WTC11 (cell line): ENCODE results near the gene ALOX15B. TPM values are rescaled to one million over a fixed set of nuclear protein-coding genes. Genes with fewer than 3 reads are reported as not detected.

Experiments used
- ATAC-seq: fragments of 200-7000 bp; cut with Tn5 transposase; 2 replicates; pipeline ENCODE4 v1.10.0; 2021; ENCODE audit warnings: mild to moderate bottlenecking, moderate library complexity
- CTCF ChIA-PET: fragments of 300-600 bp; sonication (Branson Sonifier 250); formaldehyde crosslinking; loops from one replicate; lab custom pipeline; 2021; ENCODE audit warnings: antibody characterized with exemption; lab: Charles Lee
- POLR2A ChIA-PET: fragments of 350-600 bp; sonication (Branson Sonifier 250); formaldehyde crosslinking; loops from one replicate; lab custom pipeline; 2021; ENCODE audit warnings: antibody characterized with exemption; lab: Charles Lee
- DNase-seq: peaks from one replicate; pipeline ENCODE4 v3.0.0; 2021; ENCODE audit warnings: low spot score
- H3K27ac Mint-ChIP-seq: 2 replicates; pipeline ENCODE4 v1.8.0; 2021; ENCODE audit warnings: mixed read lengths
- H3K27me3 Mint-ChIP-seq: 2 replicates; pipeline ENCODE4 v1.8.0; 2021; ENCODE audit warnings: low read depth, mild to moderate bottlenecking, moderate library complexity, mixed read lengths
- H3K36me3 Mint-ChIP-seq: 2 replicates; pipeline ENCODE4 v1.8.0; 2021; ENCODE audit warnings: mixed read lengths
- H3K4me1 Mint-ChIP-seq: 2 replicates; pipeline ENCODE4 v1.8.0; 2022; ENCODE audit warnings: mixed read lengths
- H3K4me3 Mint-ChIP-seq: 2 replicates; pipeline ENCODE4 v1.8.0; 2021; ENCODE audit warnings: mild to moderate bottlenecking, moderate library complexity, mixed read lengths
- H3K9me3 Mint-ChIP-seq: 2 replicates; pipeline ENCODE4 v1.8.0; 2021; ENCODE audit warnings: mixed read lengths
- ATF1 ChIP-seq: sonication (generic); formaldehyde crosslinking; IDR thresholded peaks from 2 replicates; pipeline ENCODE4 v1.8.1; 2023; ENCODE audit warnings: mild to moderate bottlenecking, moderate library complexity, missing genetic modification reagents
- CBFB ChIP-seq: sonication (generic); formaldehyde crosslinking; IDR thresholded peaks from 2 replicates; pipeline ENCODE4 v1.8.1; 2022; ENCODE audit warnings: mild to moderate bottlenecking, low read depth, missing genetic modification reagents
- ELF4 ChIP-seq: sonication (generic); formaldehyde crosslinking; IDR thresholded peaks from 2 replicates; pipeline ENCODE4 v1.8.1; 2022; ENCODE audit warnings: low read depth, mild to moderate bottlenecking, moderate library complexity, missing genetic modification reagents
- FOXK1 ChIP-seq: sonication (generic); formaldehyde crosslinking; IDR thresholded peaks from 2 replicates; pipeline ENCODE4 v1.8.0; 2022; ENCODE audit warnings: mild to moderate bottlenecking, moderate library complexity, missing genetic modification reagents
- HMGXB4 ChIP-seq: sonication (generic); formaldehyde crosslinking; IDR thresholded peaks from 2 replicates; pipeline ENCODE4 v1.8.1; 2023; ENCODE audit warnings: mild to moderate bottlenecking, moderate library complexity, missing genetic modification reagents
- MAX ChIP-seq: sonication (generic); formaldehyde crosslinking; IDR thresholded peaks from 2 replicates; pipeline ENCODE4 v1.8.0; 2022; ENCODE audit warnings: mild to moderate bottlenecking, missing genetic modification reagents
- MYBL2 ChIP-seq: sonication (generic); formaldehyde crosslinking; IDR thresholded peaks from 2 replicates; pipeline ENCODE4 v1.8.1; 2023; ENCODE audit warnings: mild to moderate bottlenecking, moderate library complexity, missing genetic modification reagents
- NFATC4 ChIP-seq: fragments of 250-450 bp; sonication (Bioruptor Pico); IDR thresholded peaks from 2 replicates; pipeline ENCODE4 v1.9.0; 2021; ENCODE audit warnings: mild to moderate bottlenecking
- NFYB ChIP-seq: sonication (generic); formaldehyde crosslinking; conservative IDR thresholded peaks from 2 replicates; pipeline ENCODE4 v1.8.0; 2022; ENCODE audit warnings: low read depth, missing genetic modification reagents
- NR1H2 ChIP-seq: sonication (generic); formaldehyde crosslinking; IDR thresholded peaks from 2 replicates; pipeline ENCODE4 v1.9.0; 2021; ENCODE audit warnings: mild to moderate bottlenecking, moderate library complexity, missing genetic modification reagents
- OVOL2 ChIP-seq: fragments of 250-450 bp; sonication (Bioruptor Pico); IDR thresholded peaks from 2 replicates; pipeline ENCODE4 v1.9.0; 2021; ENCODE audit warnings: mild to moderate bottlenecking, borderline replicate concordance
- STAT6 ChIP-seq: sonication (generic); formaldehyde crosslinking; conservative IDR thresholded peaks from 2 replicates; pipeline ENCODE4 v1.8.1; 2023; ENCODE audit warnings: mild to moderate bottlenecking, low read depth, missing genetic modification reagents, moderate library complexity
- TP53 ChIP-seq: sonication (generic); formaldehyde crosslinking; IDR thresholded peaks from 2 replicates; pipeline ENCODE4 v1.8.1; 2023; ENCODE audit warnings: mild to moderate bottlenecking, missing genetic modification reagents
- ZBTB43 ChIP-seq: sonication (generic); formaldehyde crosslinking; IDR thresholded peaks from 2 replicates; pipeline ENCODE4 v1.8.1; 2023; ENCODE audit warnings: mild to moderate bottlenecking, missing genetic modification reagents
- ZNF263 ChIP-seq: sonication (generic); formaldehyde crosslinking; IDR thresholded peaks from 2 replicates; pipeline ENCODE4 v1.8.1; 2022; ENCODE audit warnings: low read depth, mild to moderate bottlenecking, moderate library complexity, missing genetic modification reagents
- ZNF425 ChIP-seq: fragments of 250-450 bp; sonication (Bioruptor Pico); conservative IDR thresholded peaks from 2 replicates; pipeline ENCODE4 v1.9.0; 2021; ENCODE audit warnings: mild to moderate bottlenecking
- ZNF532 ChIP-seq: fragments of 250-450 bp; sonication (Bioruptor Pico); IDR thresholded peaks from 2 replicates; pipeline ENCODE4 v1.9.0; 2021; ENCODE audit warnings: mild to moderate bottlenecking, borderline replicate concordance
- total RNA-seq: library from RNA; stranded (reverse); gene quantifications from 3 replicates; pipeline ENCODE4 v1.2.3, GENCODE V29; 2021
- TF ChIP-seq, protein P1 (sequence below): sonication (generic); formaldehyde crosslinking; IDR thresholded peaks from 2 replicates; pipeline ENCODE4 v1.8.0; 2023; ENCODE audit warnings: missing genetic modification reagents
- TF ChIP-seq, protein P2 (sequence below): sonication (generic); formaldehyde crosslinking; IDR thresholded peaks from 2 replicates; pipeline ENCODE4 v1.8.0; 2022; ENCODE audit warnings: mild to moderate bottlenecking, missing genetic modification reagents

Gene ALOX15B
- total RNA-seq, 1 experiment from 2014 or later, result 0.22 TPM

DNA sequence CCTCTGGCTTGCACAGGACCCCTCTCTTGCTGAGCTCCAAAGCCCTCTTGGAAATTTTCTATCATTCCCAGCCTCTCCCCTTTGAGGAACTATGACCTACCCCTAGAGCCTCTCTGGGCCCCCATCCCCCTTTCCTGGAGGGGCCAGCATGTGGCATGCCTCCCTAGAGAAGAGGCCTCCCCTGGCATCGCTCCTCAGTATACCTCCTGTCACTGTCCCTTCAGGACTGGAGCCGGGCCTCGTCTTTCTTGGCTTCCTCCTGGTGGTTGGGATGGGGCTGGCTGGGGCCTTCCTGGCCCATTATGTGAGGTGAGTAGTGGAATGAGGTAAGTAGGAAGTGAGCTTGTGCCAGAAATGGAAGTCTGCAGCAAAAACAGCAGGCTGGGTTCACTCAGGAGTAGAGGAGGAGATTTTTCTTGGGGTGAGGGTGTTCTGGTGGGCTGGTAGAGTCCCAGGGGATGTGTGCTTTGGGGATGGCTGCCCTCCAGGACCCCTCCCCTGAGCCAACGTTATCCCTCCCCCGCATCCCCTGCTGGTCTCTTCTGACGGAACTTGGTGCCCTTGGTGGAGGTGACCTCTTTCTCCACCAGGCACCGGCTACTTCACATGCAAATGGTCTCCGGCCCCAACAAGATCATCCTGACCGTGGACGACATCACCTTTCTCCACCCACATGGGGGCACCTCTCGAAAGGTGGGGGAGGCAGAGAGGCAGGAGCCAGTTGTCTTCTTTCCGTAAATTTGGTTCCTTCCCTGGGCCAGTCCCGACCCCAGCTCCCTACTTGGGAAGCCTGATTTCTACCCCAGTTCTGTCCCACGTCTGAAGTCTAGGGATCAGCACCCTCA lies 31.8 kb upstream of the ALOX15B start (continued):
- TF ChIP-seq ZNF532 (CRISPR knock-in tag) (no peak), ZNF263 (CRISPR knock-in tag) (no peak), MYBL2 (CRISPR knock-in tag) (no peak), HMGXB4 (CRISPR knock-in tag) (no peak), NR1H2 (CRISPR knock-in tag) (no peak), NFYB (CRISPR knock-in tag) (no peak), ZNF425 (no peak), NFATC4 (CRISPR knock-in tag) (no peak)
- TF ChIP-seq, protein P1, sequence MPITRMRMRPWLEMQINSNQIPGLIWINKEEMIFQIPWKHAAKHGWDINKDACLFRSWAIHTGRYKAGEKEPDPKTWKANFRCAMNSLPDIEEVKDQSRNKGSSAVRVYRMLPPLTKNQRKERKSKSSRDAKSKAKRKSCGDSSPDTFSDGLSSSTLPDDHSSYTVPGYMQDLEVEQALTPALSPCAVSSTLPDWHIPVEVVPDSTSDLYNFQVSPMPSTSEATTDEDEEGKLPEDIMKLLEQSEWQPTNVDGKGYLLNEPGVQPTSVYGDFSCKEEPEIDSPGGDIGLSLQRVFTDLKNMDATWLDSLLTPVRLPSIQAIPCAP (CRISPR knock-in tag), result no peak

DNA sequence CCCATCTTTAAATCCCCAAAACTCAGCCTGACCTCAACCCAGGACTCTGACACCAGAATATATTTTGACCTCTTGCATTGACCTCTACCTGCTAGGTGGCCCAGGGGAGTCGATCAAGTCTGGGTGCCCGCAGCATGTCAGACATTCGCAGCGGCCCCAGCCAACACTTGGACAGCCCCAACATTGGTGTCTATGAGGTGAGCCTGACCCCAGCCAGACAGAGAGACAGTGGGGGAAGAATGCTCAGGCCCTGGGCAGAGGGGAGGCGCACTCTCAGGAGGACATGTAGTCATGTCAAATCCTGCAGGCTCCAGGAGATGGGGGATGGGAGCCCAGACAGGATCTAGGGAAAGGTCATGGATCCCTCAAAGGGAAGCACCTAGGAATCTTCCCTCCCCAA lies 31.0 kb upstream of the ALOX15B start:
- no peak for DNase-seq
- no peak for ATAC-seq
- H3K36me3 Mint-ChIP-seq, result no peaks in the 10 kb centered on the region
- 0 out of 2 replicates have a peak, but pooled peaks cover 4% of the 10 kb centered on the region for H3K9me3 Mint-ChIP-seq
- H3K27me3 Mint-ChIP-seq, result peaks cover 43% of the 10 kb centered on the region
- CTCF ChIA-PET, result interaction anchor here (1.0 to 2.2 kb wide), 5 partner anchors 9 to 50 kb away, joined by 3 to 11 read pairs (median 3); no protein-coding TSS in a partner anchor
- peaks cover 15% of the 10 kb centered on the region for H3K4me1 Mint-ChIP-seq
- H3K27ac Mint-ChIP-seq, result no peak overlapping the region
- H3K4me3 Mint-ChIP-seq, result no peak overlapping the region
- POLR2A ChIA-PET, result no interaction called here
- TF ChIP-seq ATF1 (no peak), ELF4 (CRISPR knock-in tag) (no peak), OVOL2 (CRISPR knock-in tag) (no peak), CBFB (CRISPR knock-in tag) (no peak), STAT6 (no peak), ZBTB43 (CRISPR knock-in tag) (no peak), FOXK1 (CRISPR knock-in tag) (no peak), MAX (CRISPR knock-in tag) (no peak), TP53 (no peak)
- TF ChIP-seq, protein P2, sequence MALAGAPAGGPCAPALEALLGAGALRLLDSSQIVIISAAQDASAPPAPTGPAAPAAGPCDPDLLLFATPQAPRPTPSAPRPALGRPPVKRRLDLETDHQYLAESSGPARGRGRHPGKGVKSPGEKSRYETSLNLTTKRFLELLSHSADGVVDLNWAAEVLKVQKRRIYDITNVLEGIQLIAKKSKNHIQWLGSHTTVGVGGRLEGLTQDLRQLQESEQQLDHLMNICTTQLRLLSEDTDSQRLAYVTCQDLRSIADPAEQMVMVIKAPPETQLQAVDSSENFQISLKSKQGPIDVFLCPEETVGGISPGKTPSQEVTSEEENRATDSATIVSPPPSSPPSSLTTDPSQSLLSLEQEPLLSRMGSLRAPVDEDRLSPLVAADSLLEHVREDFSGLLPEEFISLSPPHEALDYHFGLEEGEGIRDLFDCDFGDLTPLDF, result no peak
